Testis (tissue), 2 donors: ENCODE data around the gene INTS6.

Source experiments
- POLR2A ChIP-seq: fragments of 450-650 bp; IDR thresholded peaks from one replicate; pipeline ENCODE4 v1.6.1; 2017; ENCODE audit warnings: antibody characterized with exemption, mild to moderate bottlenecking, moderate library complexity
- TF ChIP-seq, protein P1 (sequence below), 3 experiments: fragments of 450-650 bp in 2 of 3; fragments of 200-600 bp in 1 of 3; sonication (generic) in 1 of 3; IDR thresholded peaks; one replicate each; pipeline ENCODE4 v1.5.1; 2016 to 2019; ENCODE audit warnings: antibody characterized with exemption in 3 of 3, mild to moderate bottlenecking in 2 of 3, moderate library complexity in 1 of 3

- TF ChIP-seq, protein P1, sequence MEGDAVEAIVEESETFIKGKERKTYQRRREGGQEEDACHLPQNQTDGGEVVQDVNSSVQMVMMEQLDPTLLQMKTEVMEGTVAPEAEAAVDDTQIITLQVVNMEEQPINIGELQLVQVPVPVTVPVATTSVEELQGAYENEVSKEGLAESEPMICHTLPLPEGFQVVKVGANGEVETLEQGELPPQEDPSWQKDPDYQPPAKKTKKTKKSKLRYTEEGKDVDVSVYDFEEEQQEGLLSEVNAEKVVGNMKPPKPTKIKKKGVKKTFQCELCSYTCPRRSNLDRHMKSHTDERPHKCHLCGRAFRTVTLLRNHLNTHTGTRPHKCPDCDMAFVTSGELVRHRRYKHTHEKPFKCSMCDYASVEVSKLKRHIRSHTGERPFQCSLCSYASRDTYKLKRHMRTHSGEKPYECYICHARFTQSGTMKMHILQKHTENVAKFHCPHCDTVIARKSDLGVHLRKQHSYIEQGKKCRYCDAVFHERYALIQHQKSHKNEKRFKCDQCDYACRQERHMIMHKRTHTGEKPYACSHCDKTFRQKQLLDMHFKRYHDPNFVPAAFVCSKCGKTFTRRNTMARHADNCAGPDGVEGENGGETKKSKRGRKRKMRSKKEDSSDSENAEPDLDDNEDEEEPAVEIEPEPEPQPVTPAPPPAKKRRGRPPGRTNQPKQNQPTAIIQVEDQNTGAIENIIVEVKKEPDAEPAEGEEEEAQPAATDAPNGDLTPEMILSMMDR (IDR thresholded peaks at IDR 0.05), result no peak
- TF ChIP-seq POLR2A, result no peak
Measured at GRCh38 chr13:51469790-51470189, 17.0 kb upstream of the INTS6 start.
